HG02884 (cell line): ENCODE measurements around the gene CUX1.
"Not testable (repeated sequence)": the region's sequence is repeated elsewhere in the genome, so short reads cannot be mapped to it uniquely, and the experiment has no call there.

Experiments used
- ATAC-seq: cut with Tn5 transposase; IDR thresholded peaks from one replicate; pipeline ENCODE4 v1.9.1; 2021; ENCODE audit warnings: mild to moderate bottlenecking, moderate library complexity; ENCODE audit not compliant: unreplicated experiment

Gene CUX1

DNA sequence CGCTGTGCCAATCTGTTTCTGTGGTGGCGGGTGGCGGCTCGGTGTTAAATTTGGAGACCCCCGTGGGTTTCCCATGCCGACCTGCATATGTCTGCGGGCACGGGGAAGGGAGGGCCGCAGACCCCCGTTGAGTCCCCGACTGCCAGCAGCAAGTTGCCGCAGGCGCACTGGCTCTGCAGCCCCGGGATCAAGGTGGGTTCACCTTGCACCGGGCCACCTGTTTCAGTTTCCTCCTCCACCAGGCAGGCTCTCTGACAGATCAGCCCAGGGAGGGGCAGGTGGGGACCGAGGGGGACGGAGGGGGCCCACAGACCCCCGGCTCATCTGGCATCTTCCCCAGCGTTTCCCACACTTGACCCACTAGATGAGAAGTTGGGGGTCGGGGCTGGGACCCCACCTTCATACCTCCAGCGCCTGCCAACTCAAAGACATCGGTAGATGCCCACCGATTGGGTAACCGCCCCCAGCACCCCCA, 95.9 kb downstream of the CUX1 start:
- ATAC-seq, result no peak

DNA sequence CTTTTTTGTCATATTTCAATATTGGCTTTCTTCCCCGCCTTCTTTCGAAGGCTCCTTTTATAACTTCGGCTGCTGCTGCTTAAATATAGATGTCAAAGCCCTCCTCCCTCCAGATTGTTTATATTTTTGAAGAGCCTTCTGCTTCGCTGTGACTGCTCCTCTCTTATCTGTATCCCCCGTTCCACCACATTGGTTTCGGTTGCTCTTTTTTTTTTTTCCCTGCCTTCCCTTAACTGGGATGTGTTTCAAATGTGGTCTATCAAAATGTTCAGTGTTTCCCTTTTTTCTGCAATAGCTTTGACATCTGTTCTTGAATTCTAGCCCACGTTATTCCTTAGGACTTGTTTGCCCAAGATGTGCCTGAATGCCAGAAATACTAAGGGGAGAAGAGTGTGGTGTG, 96.4 kb downstream of the CUX1 start:
- no peak for ATAC-seq

DNA sequence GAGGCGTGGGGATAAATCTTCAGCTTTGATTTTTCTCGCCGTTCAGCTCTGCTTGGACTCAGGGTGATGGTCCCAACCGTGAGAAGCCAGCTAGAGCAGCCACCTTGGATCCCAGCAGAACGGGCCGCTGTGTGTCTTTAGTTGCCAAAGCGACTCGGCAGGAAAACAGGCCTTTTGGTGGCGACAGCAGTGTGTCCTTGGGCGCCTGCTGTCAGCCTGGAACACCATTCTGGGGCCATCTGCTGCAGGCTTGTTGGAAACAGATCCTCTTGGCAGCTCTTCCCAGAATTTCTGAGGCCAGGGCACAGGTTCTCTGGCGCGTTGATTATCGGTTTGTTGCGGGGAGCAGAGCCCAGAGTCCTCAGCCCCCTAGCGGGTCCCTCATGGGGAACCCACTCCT, 97.6 kb downstream of the CUX1 start:
- ATAC-seq, result no peak

- no peak for ATAC-seq
These were observed 98.8 kb downstream of the CUX1 start for GRCh38 chr7:101916041-101916800.

DNA sequence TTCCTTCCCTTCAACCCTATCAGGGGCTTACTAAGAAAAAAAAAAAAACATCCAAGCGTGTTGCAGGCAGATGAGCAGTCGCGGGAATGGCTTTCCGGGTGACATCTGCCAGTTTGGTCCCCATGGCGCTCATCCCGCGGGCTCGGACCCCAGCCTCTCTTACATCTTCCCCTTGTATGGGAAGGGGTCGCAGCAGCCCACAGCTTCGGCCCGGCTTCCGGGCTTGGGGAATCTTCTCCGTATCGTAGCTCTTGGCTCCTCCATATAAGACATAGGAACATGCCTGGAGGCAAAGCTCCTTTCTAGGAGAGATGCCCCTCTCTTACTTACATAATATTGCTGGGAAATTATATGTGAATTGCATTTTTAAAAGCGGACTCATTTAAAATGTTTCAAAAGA, 99.5 kb downstream of the CUX1 start:
- no peak for ATAC-seq

- no peak for ATAC-seq
These were observed 100.1 kb downstream of the CUX1 start for GRCh38 chr7:101917566-101917965.

- ATAC-seq, result no peak
These were observed 101.0 kb downstream of the CUX1 start for GRCh38 chr7:101918426-101918825.

- no peak for ATAC-seq
These were observed 102.1 kb downstream of the CUX1 start for GRCh38 chr7:101919363-101920115.

DNA sequence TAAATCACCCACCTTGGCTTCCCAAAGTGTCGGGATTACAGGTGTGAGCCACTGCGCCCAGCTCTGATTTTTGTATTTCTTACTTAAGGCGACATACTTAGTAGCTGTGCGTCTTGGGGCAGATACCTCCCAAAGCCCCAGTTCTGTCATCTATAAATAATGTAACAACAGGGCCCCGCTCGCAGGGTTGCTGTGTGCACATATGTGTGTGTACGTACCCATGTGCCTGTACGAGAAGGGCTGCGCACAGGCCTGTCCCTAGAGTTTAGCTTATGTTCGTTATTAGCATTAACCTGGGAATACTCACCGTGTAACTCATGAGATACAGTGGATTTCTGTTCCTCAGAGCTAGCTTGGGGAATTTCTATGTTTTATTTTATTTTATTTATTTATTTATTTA, 103.6 kb downstream of the CUX1 start:
- ATAC-seq, result no peak

DNA sequence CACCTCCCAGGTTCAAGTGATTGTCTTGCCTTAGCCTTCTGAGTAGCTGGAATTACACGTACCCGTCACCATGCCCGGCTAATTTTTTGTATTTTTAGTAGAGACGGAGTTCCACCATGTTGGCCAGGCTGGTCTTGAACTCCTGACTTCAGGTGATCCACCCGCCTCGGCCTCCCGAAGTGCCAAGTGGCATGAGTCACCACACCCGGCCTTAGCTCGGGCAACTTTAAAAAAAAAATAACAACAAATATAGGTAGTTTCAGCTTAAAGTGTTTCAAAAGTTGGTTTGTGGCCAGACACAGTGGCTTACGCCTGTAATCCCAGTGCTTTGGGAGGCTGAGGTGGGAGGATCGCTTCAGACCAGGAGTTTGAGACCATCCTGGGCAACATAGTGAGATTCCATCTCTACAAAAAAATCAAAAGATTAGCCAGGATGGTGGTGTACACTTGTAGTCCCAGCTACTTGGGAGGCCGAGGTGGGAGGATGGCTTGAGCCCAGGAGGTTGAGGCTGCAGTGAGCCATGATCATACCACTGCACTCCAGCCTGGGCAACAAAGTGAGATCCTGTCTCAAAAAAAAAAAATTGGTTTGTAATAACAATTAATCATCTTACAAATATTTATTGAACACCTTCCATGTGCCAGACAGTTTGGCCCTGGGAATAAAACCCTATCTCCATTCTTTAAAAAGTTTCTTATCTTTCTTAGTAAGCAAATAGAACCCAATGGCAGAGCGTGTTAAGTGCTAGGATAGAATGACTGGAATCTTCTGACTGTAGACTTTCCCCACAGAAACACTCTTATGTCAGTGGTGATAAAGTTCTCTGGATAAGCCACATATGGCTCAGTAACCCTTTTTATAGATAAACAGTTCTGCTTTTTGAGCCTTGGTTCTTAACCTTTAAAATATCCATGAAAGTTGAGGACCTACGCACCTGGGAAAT, 104.4 kb downstream of the CUX1 start:
- ATAC-seq, result not testable (repeated sequence)

DNA sequence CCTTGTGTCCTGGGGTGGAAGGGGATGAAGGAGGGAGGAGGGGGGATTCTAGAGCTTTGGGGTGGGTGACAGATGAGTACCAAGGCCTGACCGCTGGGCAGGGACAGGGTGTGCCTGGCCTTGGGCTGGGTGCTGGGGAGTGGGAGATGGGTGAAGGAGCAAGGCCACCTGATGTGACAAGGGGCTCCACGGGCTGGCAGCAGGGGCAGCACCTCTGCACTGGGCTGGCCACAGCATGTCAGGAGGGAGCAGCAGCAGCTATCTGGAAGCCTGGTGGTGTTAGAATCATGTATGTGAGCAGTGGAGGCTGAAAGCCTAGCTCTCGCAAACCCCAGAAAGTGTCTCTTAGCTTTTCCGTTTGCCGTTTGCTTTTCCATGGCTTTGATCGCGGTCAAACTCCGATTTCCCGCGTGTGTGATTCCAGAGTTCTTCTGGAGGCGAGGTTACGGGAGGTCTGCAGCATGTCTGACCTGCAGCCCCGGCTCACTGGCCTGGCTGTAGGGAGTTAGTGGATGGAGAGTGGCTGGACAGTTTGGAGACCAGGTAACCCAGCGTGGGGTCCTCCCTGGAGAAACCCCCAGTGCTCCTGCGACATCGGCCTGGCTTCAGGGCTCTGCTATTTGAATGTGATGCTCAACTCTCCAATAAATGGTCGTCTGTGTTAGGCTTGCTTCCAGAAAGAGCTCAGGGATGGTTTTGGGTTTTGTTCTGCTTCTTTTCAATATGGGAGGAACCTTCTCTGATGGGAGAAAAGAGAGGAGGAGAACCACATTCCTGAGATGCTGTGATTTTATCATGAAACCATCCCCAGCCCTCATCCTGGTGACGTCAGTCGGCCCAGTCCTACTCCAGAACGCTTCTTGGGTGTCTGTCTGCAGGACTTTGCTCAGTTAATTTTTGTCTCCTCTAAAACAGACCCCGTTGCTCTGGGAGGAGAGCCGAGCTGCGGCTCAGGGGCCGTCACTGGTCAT, 105.5 kb downstream of the CUX1 start:
- ATAC-seq, result no peak

GRCh38 chr7:101923602-101923985, 106.2 kb downstream of the CUX1 start:
- ATAC-seq, result no peak

DNA sequence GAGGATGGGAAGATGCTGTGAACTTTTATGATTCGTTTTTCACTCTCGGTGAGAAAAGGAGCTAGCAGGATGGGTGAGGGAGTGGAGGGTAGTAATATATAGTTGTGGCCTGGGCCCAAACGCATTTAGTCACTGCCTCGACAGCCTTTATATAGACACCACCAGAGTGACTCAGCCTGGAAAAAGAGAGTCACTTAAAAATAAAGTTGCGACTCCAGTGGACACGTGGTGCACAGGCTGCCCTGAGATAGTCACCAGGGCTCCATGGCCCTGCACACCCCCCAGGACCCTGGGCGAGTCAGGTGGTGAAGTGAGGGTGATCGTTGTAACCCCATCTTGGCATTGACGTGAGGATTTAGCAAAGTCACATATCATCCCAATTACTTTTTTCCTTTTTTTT, 106.7 kb downstream of the CUX1 start:
- ATAC-seq, result no peak

DNA sequence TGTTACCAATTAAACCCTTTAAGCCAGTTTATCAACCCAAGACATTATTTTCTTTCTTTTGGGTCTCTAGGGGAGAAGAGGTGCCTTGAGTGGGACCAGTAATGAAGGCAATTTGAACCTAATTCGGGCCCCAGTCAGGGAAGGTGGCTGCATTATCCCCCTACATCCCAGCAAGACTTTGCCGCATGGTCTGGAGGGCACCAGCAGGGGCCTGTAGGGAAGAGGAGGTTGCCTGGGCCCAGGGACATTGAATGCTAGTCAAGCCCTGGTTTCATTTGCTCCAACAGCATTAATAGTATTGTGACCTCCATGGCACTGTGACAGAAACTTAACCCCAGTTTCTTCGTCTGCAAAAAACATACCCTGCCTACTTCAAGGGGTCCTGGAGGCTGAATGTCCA, 108.8 kb downstream of the CUX1 start:
- no peak for ATAC-seq

- no peak for ATAC-seq
These were observed 110.0 kb downstream of the CUX1 start for GRCh38 chr7:101927389-101927788.

- ATAC-seq, result no peak
These were observed 110.4 kb downstream of the CUX1 start for GRCh38 chr7:101927802-101928201.

DNA sequence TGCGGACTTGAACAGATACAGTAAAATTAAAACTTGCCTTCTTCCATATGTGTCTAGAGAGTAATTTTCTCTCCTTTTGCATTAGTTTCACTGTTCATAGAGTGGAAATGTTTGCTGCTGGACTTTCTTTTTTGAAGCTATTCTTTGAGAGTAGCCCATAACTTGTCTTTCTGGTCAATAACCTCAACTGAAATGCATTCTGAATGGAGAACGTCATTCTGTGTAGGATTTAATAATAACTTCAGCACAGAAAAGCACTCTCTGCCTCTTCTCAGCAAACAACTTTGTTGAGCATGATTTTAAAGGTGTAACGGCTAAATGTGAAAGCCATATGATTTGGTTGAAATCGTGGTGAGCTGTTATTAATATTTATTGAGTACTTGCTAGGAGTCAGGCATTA, 111.8 kb downstream of the CUX1 start:
- no peak for ATAC-seq

DNA sequence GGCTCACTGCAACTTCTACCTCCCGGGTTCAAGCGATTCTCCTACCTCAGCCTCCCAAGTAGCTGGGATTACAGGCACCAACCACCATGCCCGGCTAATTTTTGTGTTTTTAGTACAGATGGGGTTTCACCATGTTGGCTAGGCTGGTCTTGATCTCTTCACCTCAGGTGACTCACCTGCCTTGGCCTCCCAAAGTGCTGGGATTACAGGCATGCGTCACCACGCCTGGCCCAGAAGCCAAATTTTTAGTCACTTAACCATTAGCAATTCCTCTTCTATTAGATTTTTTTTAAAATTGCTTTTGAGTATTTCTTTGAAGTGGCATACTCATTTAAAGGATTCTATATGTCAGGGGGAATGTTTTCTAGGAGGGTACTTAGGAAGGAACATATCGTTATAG, 112.5 kb downstream of the CUX1 start:
- not testable (repeated sequence) for ATAC-seq

DNA sequence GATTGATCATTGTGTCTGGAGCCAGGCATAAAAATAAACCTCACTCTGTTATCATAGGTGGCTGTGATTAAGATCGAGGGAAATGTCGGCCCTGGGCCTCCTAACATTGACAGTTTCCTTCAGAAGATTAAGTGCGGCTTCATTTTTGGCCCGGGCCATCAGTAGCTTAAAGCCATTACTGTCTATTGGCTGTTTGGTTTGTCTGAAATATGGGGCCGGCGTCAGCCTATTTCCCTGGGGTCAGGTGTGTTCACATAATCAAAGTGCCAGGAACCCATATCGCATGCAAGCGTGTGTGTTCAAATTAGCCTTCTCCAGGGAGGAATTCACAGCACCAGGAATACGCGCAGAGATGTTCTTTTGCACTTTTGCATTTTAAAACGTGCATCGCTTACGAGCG, 114.7 kb downstream of the CUX1 start:
- no peak for ATAC-seq

GRCh38 chr7:101933028-101933427, 115.6 kb downstream of the CUX1 start:
- no peak for ATAC-seq
